OCI-LY7 (cell line): ENCODE data around the gene ATP2A1. TPM values are rescaled to one million over a fixed set of nuclear protein-coding genes. Genes with fewer than 3 reads are reported as not detected.
A peak's percentile ranks its signal among the peaks of the same experiment; 100 is the strongest.

ENCODE experiments used
- BruUV-seq: library from RNA; stranded (reverse); fragments of 400-500 nt; replicated peaks from 2 replicates; lab custom pipeline; 2021; lab: Mats Ljungman, UMichigan
- CTCF ChIA-PET: fragments of 300-600 bp; sonication (Branson Sonifier 250); formaldehyde crosslinking; loops from one replicate; lab custom pipeline; 2022; ENCODE audit warnings: antibody characterized with exemption; ENCODE audit not compliant: unreplicated experiment; lab: Charles Lee
- POLR2A ChIA-PET: fragments of 300-600 bp; sonication (Branson Sonifier 250); formaldehyde crosslinking; loops from one replicate; lab custom pipeline; 2022; ENCODE audit warnings: antibody characterized with exemption; lab: Charles Lee
- DNase-seq: peaks from one replicate; pipeline ENCODE4 v3.0.0-alpha.2; 2015; ENCODE audit warnings: low spot score
- H2AFZ ChIP-seq: fragments of 200-600 bp; sonication (generic), shearing (Covaris generic); 2 replicates; pipeline ENCODE4 v1.6.1; 2014; ENCODE audit warnings: mild to moderate bottlenecking, antibody characterized with exemption, low read length, moderate library complexity
- H3K27ac ChIP-seq: fragments of 200-600 bp; sonication (generic); 2 replicates; pipeline ENCODE4 v1.5.1; 2014; ENCODE audit warnings: mixed run types, low read depth, mild to moderate bottlenecking, moderate library complexity, low read length, inconsistent platforms; ENCODE audit not compliant: poor library complexity, severe bottlenecking
- H3K36me3 ChIP-seq: fragments of 200-600 bp; sonication (generic); 2 replicates; pipeline ENCODE4 v1.6.1; 2014; ENCODE audit warnings: mild to moderate bottlenecking, antibody characterized with exemption, low read length, moderate library complexity, mixed read lengths; ENCODE audit not compliant: insufficient read depth
- H3K4me1 ChIP-seq: fragments of 200-600 bp; sonication (generic); 2 replicates; pipeline ENCODE4 v1.5.1; 2014; ENCODE audit warnings: mild to moderate bottlenecking, low read length; ENCODE audit not compliant: insufficient read depth, poor library complexity, severe bottlenecking
- H3K4me2 ChIP-seq: fragments of 200-600 bp; sonication (generic); 2 replicates; pipeline ENCODE4 v1.6.1; 2014; ENCODE audit warnings: mild to moderate bottlenecking, low read length
- H3K4me3 ChIP-seq: fragments of 200-600 bp; sonication (generic); 2 replicates; pipeline ENCODE4 v1.5.1; 2014; ENCODE audit warnings: mild to moderate bottlenecking, low read depth, low read length; ENCODE audit not compliant: poor library complexity, severe bottlenecking
- H3K79me2 ChIP-seq: fragments of 200-600 bp; sonication (generic); 2 replicates; pipeline ENCODE4 v1.6.1; 2016; ENCODE audit warnings: low read depth, mild to moderate bottlenecking, low read length, moderate library complexity, mixed read lengths; ENCODE audit not compliant: insufficient read depth
- H3K9me2 ChIP-seq: fragments of 200-600 bp; sonication (generic); 2 replicates; pipeline ENCODE4 v1.6.1; 2016; ENCODE audit warnings: mild to moderate bottlenecking, low read length, mixed read lengths; ENCODE audit not compliant: insufficient read depth
- H3K9me3 ChIP-seq: fragments of 200-600 bp; sonication (generic); 2 replicates; pipeline ENCODE4 v1.6.1; 2014; ENCODE audit warnings: mild to moderate bottlenecking, mixed run types, low read length, mixed read lengths
- H4K20me1 ChIP-seq: fragments of 200-600 bp; sonication (generic); 2 replicates; pipeline ENCODE4 v1.6.1; 2014; ENCODE audit warnings: mild to moderate bottlenecking, antibody characterized with exemption, low read length, moderate library complexity, mixed read lengths; ENCODE audit not compliant: insufficient read depth
- CTCF ChIP-seq: fragments of 200-600 bp; sonication (generic); conservative IDR thresholded peaks from 2 replicates; pipeline ENCODE4 v1.5.1; 2014; ENCODE audit warnings: mild to moderate bottlenecking, antibody characterized with exemption, low read length, moderate library complexity, mixed read lengths
- EZH2phosphoT487 ChIP-seq: fragments of 200-600 bp; sonication (generic); IDR thresholded peaks from 2 replicates; pipeline ENCODE4 v1.6.1; 2018; ENCODE audit warnings: low read depth, borderline replicate concordance, mild to moderate bottlenecking, mixed run types, antibody characterized with exemption, low read length, moderate library complexity, mixed read lengths
- intact Hi-C: fragments of 100-400 bp; cut with micrococcal nuclease; formaldehyde crosslinking; loops from one replicate; pipeline ENCODE4 v1.10.0; 2022; ENCODE audit not compliant: unreplicated experiment
- total RNA-seq, 2 experiments: library from RNA; depleted of rRNA in 1 of 2; stranded (reverse); fragments of >200 nt in 1 of 2; shearing (Covaris generic) in 1 of 2; gene quantifications; 2 replicates each; pipeline ENCODE4 v1.2.3, GENCODE V29; 2014 to 2022

Gene ATP2A1
- total RNA-seq, 2 experiments from 2014 or later: 5.0 TPM

GRCh38 chr16:28910086-28911031 is 32.1 kb downstream of the ATP2A1 start:
- Histone ChIP-seq H2AFZ (no peak overlapping the region), H4K20me1 (no peaks in the 10 kb centered on the region), H3K9me3 (no peaks in the 10 kb centered on the region), H3K4me2 (peak overlapping the region; percentile 53), H3K79me2 (no peaks in the 10 kb centered on the region), H3K4me1 (peaks cover 28% of the 10 kb centered on the region), H3K27ac (peak overlapping the region; percentile 79), H3K36me3 (peaks cover 96% of the 10 kb centered on the region), H3K4me3 (peak overlapping the region; percentile 4), H3K9me2 (no peaks in the 10 kb centered on the region)
- no TSS peak for BruUV-seq
- DNase-seq: peak; percentile 71
- TF ChIP-seq CTCF (no peak), EZH2phosphoT487 (no peak)
- CTCF ChIA-PET: interaction anchor here (1.4 to 3.0 kb wide), 2 partner anchors 13 to 35 kb away, joined by 3 to 15 read pairs; no protein-coding TSS in a partner anchor
- intact Hi-C loops: loop anchor here (2.0 kb wide), 1 partner anchor 14 kb away; the partner anchor contains the start of gene RABEP2
- POLR2A ChIA-PET: interaction anchor here (0.6 to 1.7 kb wide), 5 partner anchors 13 to 445 kb away, joined by 3 to 9 read pairs (median 3); no protein-coding TSS in a partner anchor

DNA sequence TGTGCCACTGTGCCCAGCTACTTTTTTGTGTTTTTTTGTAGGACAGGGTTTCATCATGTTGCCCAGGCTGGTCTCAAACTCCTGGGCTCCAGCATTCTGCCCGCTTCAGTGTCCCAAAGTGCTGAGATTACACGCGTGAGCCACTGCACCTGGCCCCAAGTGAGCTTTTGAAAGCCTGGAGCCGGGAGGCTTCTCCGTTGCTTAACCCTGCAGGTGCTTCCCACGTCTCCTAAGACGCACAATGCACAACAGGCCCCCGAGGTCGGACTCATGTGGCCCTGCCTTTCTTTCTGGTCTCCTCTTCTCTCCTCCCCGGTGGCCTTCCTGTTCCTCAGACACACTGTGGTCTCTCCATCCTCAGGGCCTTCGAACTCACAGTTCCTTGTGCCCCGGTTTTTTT is 34.3 kb downstream of the ATP2A1 start:
- DNase-seq: no peak
- peaks cover 28% of the 10 kb centered on the region for H3K4me1 ChIP-seq
- POLR2A ChIA-PET: interaction anchor here (0.6 to 2.1 kb wide), 4 partner anchors 10 to 32 kb away, joined by 3 to 6 read pairs (median 4); no protein-coding TSS in a partner anchor

DNA sequence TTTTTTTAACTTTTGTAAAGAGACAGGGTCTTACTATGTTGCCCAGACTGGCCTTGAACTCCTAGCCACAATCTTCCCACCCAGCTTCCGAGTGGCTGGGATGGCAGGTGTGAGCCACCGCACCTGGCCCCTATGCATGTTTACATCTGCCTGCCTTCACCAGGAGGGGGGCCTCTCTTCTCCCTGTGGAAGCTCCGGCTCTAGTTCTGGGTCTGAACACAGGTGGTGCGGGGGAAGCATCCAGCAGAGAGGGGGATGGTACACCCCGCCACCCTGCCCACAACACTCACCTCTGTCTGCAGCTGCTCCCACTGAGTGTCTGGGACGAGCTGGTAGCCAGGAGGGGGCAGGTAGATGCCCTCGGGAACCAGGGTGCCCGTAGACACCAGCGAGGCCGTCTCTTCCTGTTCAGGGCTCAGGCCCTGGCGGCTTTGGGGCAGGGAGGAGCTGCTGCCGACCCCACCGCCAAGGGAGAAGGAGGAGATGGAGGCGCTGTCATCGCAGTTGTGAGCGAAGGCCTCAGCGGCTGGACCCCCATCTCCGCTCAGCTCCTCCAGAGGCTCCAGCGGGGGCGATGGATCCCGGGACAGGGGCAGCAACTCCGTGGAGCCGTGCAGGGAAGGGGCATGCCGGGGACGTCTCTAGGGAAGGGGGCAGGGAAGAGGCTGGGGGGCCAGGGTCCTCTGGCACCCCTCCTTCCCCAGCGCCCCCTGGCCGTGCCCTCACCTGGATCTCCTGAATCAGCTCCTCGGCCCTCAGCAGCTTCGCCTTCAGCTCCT is 35.8 kb downstream of the ATP2A1 start:
- no peaks in the 10 kb centered on the region for H3K9me3 ChIP-seq
- DNase-seq: no peak
- H3K4me2 ChIP-seq: no peak overlapping the region
- H4K20me1 ChIP-seq: no peaks in the 10 kb centered on the region
- POLR2A ChIA-PET: interaction anchor here (0.7 to 1.4 kb wide), 2 partner anchors 9 to 1331 kb away, joined by 3 to 8 read pairs; no protein-coding TSS in a partner anchor
- no peak overlapping the region for H3K4me3 ChIP-seq
- H3K27ac ChIP-seq: peak overlapping the region; percentile 30
- H3K9me2 ChIP-seq: no peaks in the 10 kb centered on the region
- peaks cover 97% of the 10 kb centered on the region for H3K36me3 ChIP-seq
- BruUV-seq: no TSS peak
- intact Hi-C loops: no loop called here
- H2AFZ ChIP-seq: no peak overlapping the region
- no peak for TF ChIP-seq EZH2phosphoT487
- no peak for TF ChIP-seq CTCF
- H3K79me2 ChIP-seq: no peaks in the 10 kb centered on the region
- CTCF ChIA-PET: interaction anchor here (0.8 kb wide), 1 partner anchor 31 kb away, joined by 3 read pairs; no protein-coding TSS in a partner anchor
- H3K4me1 ChIP-seq: peaks cover 28% of the 10 kb centered on the region

More for the DNA sequence above, 34.3 kb downstream of the ATP2A1 start:
- H3K4me2 ChIP-seq: no peak overlapping the region
- TF ChIP-seq EZH2phosphoT487: no peak
- H3K9me3 ChIP-seq: no peaks in the 10 kb centered on the region
- CTCF ChIA-PET: interaction anchor here (1.2 to 3.0 kb wide), 2 partner anchors 11 to 32 kb away, joined by 3 to 15 read pairs; no protein-coding TSS in a partner anchor
- no peak overlapping the region for H3K4me3 ChIP-seq
- peaks cover 96% of the 10 kb centered on the region for H3K36me3 ChIP-seq
- H4K20me1 ChIP-seq: no peaks in the 10 kb centered on the region
- H2AFZ ChIP-seq: no peak overlapping the region
- intact Hi-C loops: loop anchor here (1.0 kb wide), 1 partner anchor 33 kb away; no protein-coding TSS in a partner anchor
- no peaks in the 10 kb centered on the region for H3K9me2 ChIP-seq
- no peaks in the 10 kb centered on the region for H3K79me2 ChIP-seq
- BruUV-seq: no TSS peak
- peak overlapping the region; percentile 79 for H3K27ac ChIP-seq
